ENCODE data around the gene CCDC170. TPM values are rescaled to one million over a fixed set of nuclear protein-coding genes. Genes with fewer than 3 reads are reported as not detected.

The CCDC170 gene
- total RNA-seq, 6 donors from 2014 or later: 1.7 to 28.3 (median 5.2) TPM

DNA sequence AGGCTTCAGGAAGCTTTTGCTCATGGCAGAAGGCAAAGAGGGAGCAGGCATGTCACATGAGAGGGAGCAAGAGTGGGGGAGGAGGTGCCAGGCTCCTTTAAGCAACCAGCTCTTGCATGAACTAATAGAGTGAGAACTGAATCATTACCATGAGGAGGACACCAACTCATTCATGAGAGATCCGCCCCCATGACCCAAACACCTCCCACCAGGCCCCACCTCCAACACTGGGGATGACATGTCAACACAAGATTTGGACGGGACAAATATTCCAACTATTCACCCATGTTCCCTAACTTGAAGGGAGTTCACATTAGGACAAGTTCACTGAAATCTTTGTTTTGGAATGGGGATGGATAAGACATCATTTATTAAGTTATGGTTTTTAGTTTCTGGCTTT is 158.5 kb downstream of the CCDC170 start:
- Histone ChIP-seq H3K27me3 (no peaks in the 10 kb centered on the region), H3K36me3 (no peaks in the 10 kb centered on the region), H3K27ac (no peak overlapping the region), H3K4me1 (no peaks in the 10 kb centered on the region), H3K9me3 (peaks cover 0 to 8% (median 4%) of the 10 kb centered on the region in 4 donors), H3K4me3 (no peak overlapping the region)
- no peak for TF ChIP-seq POLR2A (IDR thresholded peaks at IDR 0.05)
- no peak for TF ChIP-seq POLR2AphosphoS5 (IDR thresholded peaks at IDR 0.05)
- no peak for TF ChIP-seq EP300 (IDR thresholded peaks at IDR 0.05)
- DNase-seq: no peak
- WGBS, 2 donors: 57 to 88% methylated on average over 2 of the region's 2 CpGs
- peak in 1 of 2 donors; percentile 43 for ATAC-seq (ENCODE audit: low FRiP score in 2 of 2)

- WGBS, 2 donors: 94 to 96% methylated on average over 2 of the region's 2 CpGs
- Histone ChIP-seq H3K27ac (no peak overlapping the region), H3K4me3 (no peak overlapping the region), H3K27me3 (no peaks in the 10 kb centered on the region), H3K9me3 (peaks cover 0 to 8% (median 4%) of the 10 kb centered on the region in 4 donors), H3K4me1 (no peaks in the 10 kb centered on the region), H3K36me3 (no peaks in the 10 kb centered on the region)
- no peak for DNase-seq
- no peak for ATAC-seq (ENCODE audit: low FRiP score in 2 of 2)
- no peak for TF ChIP-seq POLR2AphosphoS5 (IDR thresholded peaks at IDR 0.05)
- no peak for TF ChIP-seq EP300 (IDR thresholded peaks at IDR 0.05)
- TF ChIP-seq CTCF (IDR thresholded peaks at IDR 0.05): no peak
- TF ChIP-seq POLR2A (IDR thresholded peaks at IDR 0.05): no peak
Observed at GRCh38 chr6:151655099-151655498, 161.3 kb downstream of the CCDC170 start.

- WGBS, 2 donors: 91 to 98% methylated on average over 4 of the region's 4 CpGs
- Histone ChIP-seq H3K9me3 (peaks cover 0 to 8% (median 4%) of the 10 kb centered on the region in 4 donors), H3K27ac (no peak overlapping the region), H3K4me1 (no peaks in the 10 kb centered on the region), H3K4me3 (no peak overlapping the region), H3K36me3 (no peaks in the 10 kb centered on the region), H3K27me3 (no peaks in the 10 kb centered on the region)
- ATAC-seq (ENCODE audit: low FRiP score in 2 of 2) (no peak), DNase-seq (no peak)
- TF ChIP-seq POLR2A (IDR thresholded peaks at IDR 0.05): no peak
- no peak for TF ChIP-seq CTCF (IDR thresholded peaks at IDR 0.05)
- no peak for TF ChIP-seq EP300 (IDR thresholded peaks at IDR 0.05)
- TF ChIP-seq POLR2AphosphoS5 (IDR thresholded peaks at IDR 0.05): no peak
Observed at GRCh38 chr6:151656392-151656791, 162.6 kb downstream of the CCDC170 start.

- no peak overlapping the region for H3K27ac ChIP-seq
- WGBS, 2 donors: 62 to 63% methylated on average over 4 of the region's 4 CpGs
- TF ChIP-seq EP300 (IDR thresholded peaks at IDR 0.05) (no peak), POLR2A (IDR thresholded peaks at IDR 0.05) (no peak), POLR2AphosphoS5 (IDR thresholded peaks at IDR 0.05) (no peak), CTCF (IDR thresholded peaks at IDR 0.05) (no peak)
- DNase-seq: no peak
- no peaks in the 10 kb centered on the region for H3K27me3 ChIP-seq
- peaks cover 0 to 8% (median 4%) of the 10 kb centered on the region in 4 donors for H3K9me3 ChIP-seq
- no peaks in the 10 kb centered on the region for H3K4me1 ChIP-seq
- no peak for ATAC-seq (ENCODE audit: low FRiP score in 2 of 2)
- no peak overlapping the region for H3K4me3 ChIP-seq
- no peaks in the 10 kb centered on the region for H3K36me3 ChIP-seq
Observed at GRCh38 chr6:151658091-151658490, 164.3 kb downstream of the CCDC170 start.

DNA sequence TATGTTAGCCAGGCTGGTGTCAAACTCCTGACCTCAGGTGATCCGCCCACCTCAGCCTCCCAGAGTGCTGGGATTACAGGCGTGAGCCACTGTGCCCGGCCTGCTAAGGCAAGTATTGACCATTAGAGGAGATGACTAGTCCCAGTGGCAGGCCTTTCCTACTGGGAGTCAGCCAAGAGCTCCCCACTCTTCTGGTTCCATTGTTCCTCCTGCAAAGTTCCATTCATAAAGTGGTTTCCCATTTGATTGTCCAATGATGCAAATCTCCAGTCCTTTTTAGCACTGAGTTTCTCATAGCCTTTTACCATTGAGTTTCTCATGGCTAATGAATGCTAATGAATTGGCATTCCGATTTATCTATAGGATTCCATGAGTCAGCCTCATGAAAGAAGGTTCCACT is 165.4 kb downstream of the CCDC170 start:
- DNase-seq: no peak
- H3K4me3 ChIP-seq: no peak overlapping the region
- WGBS, 2 donors: 86 to 98% methylated on average over 3 to 4 of the region's 4 CpGs
- no peaks in the 10 kb centered on the region for H3K36me3 ChIP-seq
- H3K27me3 ChIP-seq: no peaks in the 10 kb centered on the region
- TF ChIP-seq EP300 (IDR thresholded peaks at IDR 0.05) (no peak), CTCF (IDR thresholded peaks at IDR 0.05) (no peak), POLR2A (IDR thresholded peaks at IDR 0.05) (no peak), POLR2AphosphoS5 (IDR thresholded peaks at IDR 0.05) (no peak)
- no peaks in the 10 kb centered on the region for H3K4me1 ChIP-seq
- peaks cover 0 to 8% (median 4%) of the 10 kb centered on the region in 4 donors for H3K9me3 ChIP-seq
- no peak for ATAC-seq (ENCODE audit: low FRiP score in 2 of 2)
- no peak overlapping the region for H3K27ac ChIP-seq

Data from upper lobe of left lung (tissue), 6 donors.